KMS-11 (cell line): ENCODE measurements around the gene SAMD9.
"Not testable (repeated sequence)": the region's sequence is repeated elsewhere in the genome, so short reads cannot be mapped to it uniquely, and the experiment has no call there.

Experiments
- H2AFZ ChIP-seq: fragments of 200-600 bp; sonication (generic); 2 replicates; pipeline ENCODE4 v1.6.1; 2016; ENCODE audit warnings: antibody characterized with exemption, mixed run types, low read depth
- H3K27ac ChIP-seq: fragments of 200-600 bp; sonication (generic); 2 replicates; pipeline ENCODE4 v1.6.1; 2016; ENCODE audit warnings: mild to moderate bottlenecking, mixed run types
- H3K27me3 ChIP-seq: fragments of 200-600 bp; sonication (generic); 2 replicates; pipeline ENCODE4 v1.6.1; 2017; ENCODE audit warnings: mild to moderate bottlenecking, low read depth, mixed run types, moderate library complexity; ENCODE audit not compliant: insufficient read depth
- H3K36me3 ChIP-seq: fragments of 200-600 bp; sonication (generic); 2 replicates; pipeline ENCODE4 v1.6.1; 2017; ENCODE audit warnings: mild to moderate bottlenecking, mixed run types; ENCODE audit not compliant: insufficient read depth
- H3K4me1 ChIP-seq: fragments of 200-600 bp; sonication (generic); 2 replicates; pipeline ENCODE4 v1.6.1; 2016; ENCODE audit warnings: mild to moderate bottlenecking, low read depth, mixed run types; ENCODE audit not compliant: poor library complexity, severe bottlenecking
- H3K4me2 ChIP-seq: fragments of 200-600 bp; sonication (generic); 2 replicates; pipeline ENCODE4 v1.7.0; 2016; ENCODE audit warnings: mild to moderate bottlenecking, mixed run types
- H3K4me3 ChIP-seq: fragments of 200-600 bp; sonication (generic); IDR thresholded peaks from 2 replicates; pipeline ENCODE4 v1.6.1; 2017; ENCODE audit warnings: low read depth, low read length, mixed read lengths; ENCODE audit not compliant: insufficient read depth
- H3K79me2 ChIP-seq: fragments of 200-600 bp; sonication (generic); 2 replicates; pipeline ENCODE4 v1.6.1; 2016; ENCODE audit warnings: low read depth, mixed run types; ENCODE audit not compliant: insufficient read depth
- H3K9ac ChIP-seq: fragments of 200-600 bp; sonication (generic); 2 replicates; pipeline ENCODE4 v1.6.1; 2016; ENCODE audit warnings: mild to moderate bottlenecking, mixed run types
- H4K20me1 ChIP-seq: fragments of 200-600 bp; sonication (generic); 2 replicates; pipeline ENCODE4 v1.6.1; 2016; ENCODE audit warnings: mild to moderate bottlenecking, mixed run types; ENCODE audit not compliant: insufficient read depth
- CTCF ChIP-seq: fragments of 200-600 bp; sonication (generic); conservative IDR thresholded peaks from 2 replicates; pipeline ENCODE4 v1.6.1; 2017; ENCODE audit warnings: low read depth, mild to moderate bottlenecking, antibody characterized with exemption, low read length, moderate library complexity, mixed read lengths

The SAMD9 gene

GRCh38 chr7:93138576-93138975 lies 20.8 kb upstream of the SAMD9 start:
- Histone ChIP-seq H3K4me1 (no peaks in the 10 kb centered on the region), H2AFZ (no peak overlapping the region)

GRCh38 chr7:93133005-93133404 lies 15.2 kb upstream of the SAMD9 start:
- Histone ChIP-seq H3K79me2 (no peaks in the 10 kb centered on the region), H3K4me3 (no peak overlapping the region), H3K36me3 (peaks cover 15% of the 10 kb centered on the region; the same call in 1 of the 2 replicates), H3K4me1 (no peaks in the 10 kb centered on the region), H3K4me2 (no peak overlapping the region), H3K9ac (no peak overlapping the region), H2AFZ (no peak overlapping the region), H3K27me3 (no peaks in the 10 kb centered on the region), H3K27ac (no peak overlapping the region), H4K20me1 (no peaks in the 10 kb centered on the region)
- TF ChIP-seq CTCF = no peak

More at GRCh38 chr7:93138576-93138975, 20.8 kb upstream of the SAMD9 start:
- H3K9ac ChIP-seq = no peak overlapping the region
- no peak for TF ChIP-seq CTCF
- no peak overlapping the region for H3K4me3 ChIP-seq
- H3K27me3 ChIP-seq = no peaks in the 10 kb centered on the region
- peaks cover 19% of the 10 kb centered on the region; the same call in 1 of the 2 replicates for H3K36me3 ChIP-seq
- no peaks in the 10 kb centered on the region for H3K79me2 ChIP-seq
- H4K20me1 ChIP-seq = no peaks in the 10 kb centered on the region
- H3K4me2 ChIP-seq = no peak overlapping the region
- H3K27ac ChIP-seq = no peak overlapping the region

GRCh38 chr7:93132216-93132615 lies 14.4 kb upstream of the SAMD9 start:
- no peak overlapping the region for H3K9ac ChIP-seq
- H3K4me1 ChIP-seq = no peaks in the 10 kb centered on the region
- peaks cover 15% of the 10 kb centered on the region; the same call in 1 of the 2 replicates for H3K36me3 ChIP-seq
- H3K4me3 ChIP-seq = no peak overlapping the region
- no peak overlapping the region for H2AFZ ChIP-seq
- TF ChIP-seq CTCF = no peak
- H3K27me3 ChIP-seq = no peaks in the 10 kb centered on the region
- H3K79me2 ChIP-seq = no peaks in the 10 kb centered on the region
- H4K20me1 ChIP-seq = no peaks in the 10 kb centered on the region
- H3K4me2 ChIP-seq = no peak overlapping the region
- H3K27ac ChIP-seq = no peak overlapping the region

- H3K27me3 ChIP-seq, H2AFZ ChIP-seq, H3K79me2 ChIP-seq, H3K4me3 ChIP-seq, H3K4me2 ChIP-seq, H3K27ac ChIP-seq, H3K36me3 ChIP-seq, H3K9ac ChIP-seq, H4K20me1 ChIP-seq, H3K4me1 ChIP-seq: not testable (repeated sequence)
Measured at GRCh38 chr7:93126954-93127353, 9.2 kb upstream of the SAMD9 start.

- not testable (repeated sequence) for H3K27me3 ChIP-seq, H2AFZ ChIP-seq, H3K9ac ChIP-seq, H3K36me3 ChIP-seq, H3K79me2 ChIP-seq, H3K4me2 ChIP-seq, H3K4me3 ChIP-seq, H3K4me1 ChIP-seq, H4K20me1 ChIP-seq, H3K27ac ChIP-seq
Measured at GRCh38 chr7:93123532-93123931, 5.8 kb upstream of the SAMD9 start.
